ENCODE results near the gene SSU72. TPM values are rescaled to one million over a fixed set of nuclear protein-coding genes. Genes with fewer than 3 reads are reported as not detected.
"Not testable (repeated sequence)": the region's sequence is repeated elsewhere in the genome, so short reads cannot be mapped to it uniquely, and the experiment has no call there.

SSU72 gene
- total and polyA plus RNA-seq, 2 donors (not counting 3 experiments of a cell fraction or from before 2014, with no cell fraction given) = 85.9 to 129 TPM

- ChIA-PET POLR2A (no interaction called here), CTCF (no interaction called here)
- intact Hi-C loops (cut with micrococcal nuclease) (no loop called here), dilution Hi-C loops (cut with MboI; ENCODE audit: extremely low pct_ligation_motif_present, low sequenced_read_pairs) (no loop called here)
- Histone ChIP-seq H3K4me2 (ENCODE audit: insufficient read depth, low read length) (no peak overlapping the region), H2AFZ (ENCODE audit: low read depth, low read length) (no peak overlapping the region), H3K4me1 (ENCODE audit: control insufficient read depth, extremely low read depth, insufficient read depth, low read length) (no peaks in the 10 kb centered on the region), H3K9ac (replicated peaks; ENCODE audit: extremely low read depth, insufficient read depth, low read length) (no peak overlapping the region), H3K79me2 (ENCODE audit: control insufficient read depth, insufficient read depth, low read length) (no peaks in the 10 kb centered on the region), H3K9me3 (replicated peaks; ENCODE audit: control insufficient read depth, insufficient read depth, low read length) (no peaks in the 10 kb centered on the region), H3K27me3 (ENCODE audit: control insufficient read depth in 2 of 2, insufficient read depth in 2 of 2, low read length in 2 of 2) (no peaks in the 10 kb centered on the region), H3K27ac (ENCODE audit: insufficient read depth, low read depth, low read length) (no peak overlapping the region), H4K20me1 (replicated peaks; ENCODE audit: control insufficient read depth, extremely low read depth, insufficient read depth, low read length) (no peaks in the 10 kb centered on the region), H3K4me3 (replicated peaks in 1 of 3; ENCODE audit: insufficient read depth in 1 of 3, low read depth in 1 of 3, low read length in 3 of 3) (no peak overlapping the region), H3K36me3 (ENCODE audit: control insufficient read depth in 2 of 2, extremely low read depth in 1 of 2, insufficient read depth in 2 of 2, low read length in 2 of 2) (peaks cover 7 to 23% of the 10 kb centered on the region in 2 experiments), H3K9me1 (replicated peaks; ENCODE audit: control insufficient read depth, extremely low read depth, insufficient read depth, low read length) (no peaks in the 10 kb centered on the region)
- no peak for FAIRE-seq
- DNase-seq (ENCODE audit: low read depth, low spot score) = no peak
- TF ChIP-seq MAX (IDR thresholded peaks at IDR 0.05; ENCODE audit: insufficient read depth, insufficient read length) (no peak), GATA2 (IDR thresholded peaks at IDR 0.05; ENCODE audit: insufficient read depth, insufficient read length, low read depth, low read length) (no peak), FOS (IDR thresholded peaks at IDR 0.05; ENCODE audit: borderline replicate concordance, insufficient read depth, low read length) (no peak), MYC (IDR thresholded peaks at IDR 0.05; ENCODE audit: low read depth, low read length) (no peak), POLR2AphosphoS5 (IDR thresholded peaks at IDR 0.05; ENCODE audit: insufficient read depth, low read depth, low read length) (no peak), EZH2 (IDR thresholded peaks at IDR 0.05; ENCODE audit: borderline replicate concordance, low read depth, low read length, severe bottlenecking) (no peak), CTCF (IDR thresholded peaks at IDR 0.05; ENCODE audit: extremely low read depth in 1 of 2, insufficient read depth in 1 of 2, low read depth in 1 of 2, low read length in 2 of 2) (no peak)
- no TSS peak for BruUV-seq (replicated peaks)
Observed at GRCh38 chr1:1527092-1527816, 47.4 kb downstream of the SSU72 start.

DNA sequence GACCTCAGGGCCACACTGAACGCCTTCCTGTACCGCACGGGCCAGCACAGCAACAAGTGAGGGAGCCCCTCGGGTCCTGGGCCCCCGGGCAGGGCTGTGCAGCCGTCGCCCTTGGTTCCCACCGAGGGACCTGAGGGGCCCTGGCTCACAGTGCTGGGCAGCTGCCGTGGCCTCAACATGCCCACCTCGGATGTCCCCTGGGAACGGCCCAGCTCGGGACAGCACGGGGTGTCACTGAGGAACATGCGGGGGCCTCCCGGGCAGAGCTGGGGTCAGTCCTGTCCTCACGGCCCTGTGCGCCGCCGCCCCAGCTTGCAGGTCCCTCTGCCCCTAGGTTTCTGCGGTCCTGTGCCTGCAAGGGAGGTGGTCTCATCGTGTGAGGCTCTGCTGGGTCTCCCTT, 48.2 kb downstream of the SSU72 start:
- BruUV-seq (replicated peaks); FAIRE-seq; CTCF ChIA-PET; H3K79me2 ChIP-seq (ENCODE audit: control insufficient read depth, insufficient read depth, low read length); H3K9me3 ChIP-seq (replicated peaks; ENCODE audit: control insufficient read depth, insufficient read depth, low read length); intact Hi-C loops (cut with micrococcal nuclease); H2AFZ ChIP-seq (ENCODE audit: low read depth, low read length); H3K4me1 ChIP-seq (ENCODE audit: control insufficient read depth, extremely low read depth, insufficient read depth, low read length); H3K27me3 ChIP-seq (ENCODE audit: control insufficient read depth in 2 of 2, insufficient read depth in 2 of 2, low read length in 2 of 2); dilution Hi-C loops (cut with MboI; ENCODE audit: extremely low pct_ligation_motif_present, low sequenced_read_pairs); H3K4me3 ChIP-seq (replicated peaks in 1 of 3; ENCODE audit: insufficient read depth in 1 of 3, low read depth in 1 of 3, low read length in 3 of 3); DNase-seq (ENCODE audit: low read depth, low spot score); H3K9me1 ChIP-seq (replicated peaks; ENCODE audit: control insufficient read depth, extremely low read depth, insufficient read depth, low read length); H3K4me2 ChIP-seq (ENCODE audit: insufficient read depth, low read length); H3K27ac ChIP-seq (ENCODE audit: insufficient read depth, low read depth, low read length); H4K20me1 ChIP-seq (replicated peaks; ENCODE audit: control insufficient read depth, extremely low read depth, insufficient read depth, low read length); POLR2A ChIA-PET; H3K9ac ChIP-seq (replicated peaks; ENCODE audit: extremely low read depth, insufficient read depth, low read length): not testable (repeated sequence)
- peaks cover 7 to 24% of the 10 kb centered on the region in 2 experiments for H3K36me3 ChIP-seq (ENCODE audit: control insufficient read depth in 2 of 2, extremely low read depth in 1 of 2, insufficient read depth in 2 of 2, low read length in 2 of 2)

GRCh38 chr1:1524750-1525383, 49.8 kb downstream of the SSU72 start:
- DNase-seq (ENCODE audit: low read depth, low spot score); dilution Hi-C loops (cut with MboI; ENCODE audit: extremely low pct_ligation_motif_present, low sequenced_read_pairs): not testable (repeated sequence)

More at GRCh38 chr1:1524750-1525383, 49.8 kb downstream of the SSU72 start:
- H3K4me2 ChIP-seq (ENCODE audit: insufficient read depth, low read length); H3K9ac ChIP-seq (replicated peaks; ENCODE audit: extremely low read depth, insufficient read depth, low read length); H3K4me3 ChIP-seq (replicated peaks in 1 of 3; ENCODE audit: insufficient read depth in 1 of 3, low read depth in 1 of 3, low read length in 3 of 3); H3K79me2 ChIP-seq (ENCODE audit: control insufficient read depth, insufficient read depth, low read length); FAIRE-seq; BruUV-seq (replicated peaks); intact Hi-C loops (cut with micrococcal nuclease); H3K9me3 ChIP-seq (replicated peaks; ENCODE audit: control insufficient read depth, insufficient read depth, low read length); H3K27ac ChIP-seq (ENCODE audit: insufficient read depth, low read depth, low read length); H2AFZ ChIP-seq (ENCODE audit: low read depth, low read length); CTCF ChIA-PET; POLR2A ChIA-PET; H3K4me1 ChIP-seq (ENCODE audit: control insufficient read depth, extremely low read depth, insufficient read depth, low read length); H3K9me1 ChIP-seq (replicated peaks; ENCODE audit: control insufficient read depth, extremely low read depth, insufficient read depth, low read length); H3K27me3 ChIP-seq (ENCODE audit: control insufficient read depth in 2 of 2, insufficient read depth in 2 of 2, low read length in 2 of 2); H4K20me1 ChIP-seq (replicated peaks; ENCODE audit: control insufficient read depth, extremely low read depth, insufficient read depth, low read length): not testable (repeated sequence)
- peaks cover 7 to 27% of the 10 kb centered on the region in 2 experiments for H3K36me3 ChIP-seq (ENCODE audit: control insufficient read depth in 2 of 2, extremely low read depth in 1 of 2, insufficient read depth in 2 of 2, low read length in 2 of 2)
